Caco-2 (cell line): ENCODE measurements around the gene SIAH2. TPM values are rescaled to one million over a fixed set of nuclear protein-coding genes. Genes with fewer than 3 reads are reported as not detected.
A peak's percentile ranks its signal among the peaks of the same experiment; 100 is the strongest.

Experiments
- BruUV-seq: library from RNA; stranded (reverse); fragments of 400-500 nt; replicated peaks from 2 replicates; lab custom pipeline; 2021; lab: Mats Ljungman, UMichigan
- CTCF ChIA-PET: fragments of 300-600 bp; sonication (Branson Sonifier 250); formaldehyde crosslinking; loops from one replicate; lab custom pipeline; 2022; ENCODE audit warnings: antibody characterized with exemption; lab: Charles Lee
- POLR2A ChIA-PET: fragments of 300-600 bp; sonication (Branson Sonifier 250); formaldehyde crosslinking; loops from one replicate; lab custom pipeline; 2022; ENCODE audit warnings: antibody characterized with exemption; lab: Charles Lee
- DNase-seq, 2 experiments: peaks; one replicate each; pipeline versions ENCODE4 v3.0.0 to v3.0.0-alpha.2; 2020 to 2022
- H3K27me3 ChIP-seq: replicated peaks from 2 replicates; pipeline ENCODE4 v1.6.0; 2011; ENCODE audit warnings: low read length; ENCODE audit not compliant: control insufficient read depth, insufficient read depth
- H3K36me3 ChIP-seq: 2 replicates; pipeline ENCODE4 v1.5.1; 2011; ENCODE audit warnings: low read length; ENCODE audit not compliant: control insufficient read depth, insufficient read depth
- H3K4me1 ChIP-seq: fragments of 250-450 bp; sonication (Bioruptor Pico); 2 replicates; pipeline ENCODE4 v1.5.1; 2020; ENCODE audit warnings: mild to moderate bottlenecking
- H3K4me3 ChIP-seq: 2 replicates; pipeline ENCODE4 v1.5.1; 2011; ENCODE audit warnings: low read depth, mild to moderate bottlenecking, control low read depth, low read length
- H3K9me3 ChIP-seq: fragments of 250-450 bp; sonication (Bioruptor Pico); 2 replicates; pipeline ENCODE4 v1.5.1; 2020; ENCODE audit warnings: mild to moderate bottlenecking, moderate library complexity
- H3K27ac Mint-ChIP-seq: one replicate; pipeline ENCODE4 v1.8.0; 2022; ENCODE audit warnings: mixed read lengths; ENCODE audit not compliant: unreplicated experiment
- H3K27me3 Mint-ChIP-seq: one replicate; pipeline ENCODE4 v1.8.0; 2022; ENCODE audit warnings: mixed read lengths; ENCODE audit not compliant: insufficient read depth, unreplicated experiment
- H3K36me3 Mint-ChIP-seq: one replicate; pipeline ENCODE4 v1.8.0; 2022; ENCODE audit warnings: mild to moderate bottlenecking, mixed read lengths; ENCODE audit not compliant: insufficient read depth, unreplicated experiment
- H3K4me1 Mint-ChIP-seq: one replicate; pipeline ENCODE4 v1.8.0; 2022; ENCODE audit warnings: low read depth, mixed read lengths; ENCODE audit not compliant: unreplicated experiment
- H3K4me3 Mint-ChIP-seq: one replicate; pipeline ENCODE4 v1.8.0; 2022; ENCODE audit warnings: mild to moderate bottlenecking, moderate library complexity, mixed read lengths; ENCODE audit not compliant: unreplicated experiment
- H3K9me3 Mint-ChIP-seq: one replicate; pipeline ENCODE4 v1.8.0; 2022; ENCODE audit warnings: mixed read lengths; ENCODE audit not compliant: unreplicated experiment
- CTCF ChIP-seq, 2 experiments: fragments of 200-600 bp in 1 of 2; IDR thresholded peaks; 1 replicate in 1 of 2; 2 replicates in 1 of 2; pipeline versions ENCODE4 v1.5.1 to v1.8.0; 2011 to 2022; ENCODE audit warnings: antibody characterized with exemption in 1 of 2, control low read depth in 1 of 2, inconsistent platforms in 1 of 2, low read depth in 1 of 2, low read length in 1 of 2, mild to moderate bottlenecking in 1 of 2, moderate library complexity in 1 of 2; ENCODE audit not compliant: insufficient read depth in 1 of 2, severe bottlenecking in 1 of 2, unreplicated experiment in 1 of 2
- intact Hi-C: fragments of 100-400 bp; cut with micrococcal nuclease; formaldehyde crosslinking; loops from one replicate; pipeline ENCODE4 v1.10.0; 2022; ENCODE audit not compliant: unreplicated experiment
- total RNA-seq: library from RNA; stranded (reverse); gene quantifications from 2 replicates; pipeline ENCODE4 v1.2.3, GENCODE V29; 2022

Gene SIAH2
- total RNA-seq, 1 experiment from 2014 or later = 25.6 TPM

DNA sequence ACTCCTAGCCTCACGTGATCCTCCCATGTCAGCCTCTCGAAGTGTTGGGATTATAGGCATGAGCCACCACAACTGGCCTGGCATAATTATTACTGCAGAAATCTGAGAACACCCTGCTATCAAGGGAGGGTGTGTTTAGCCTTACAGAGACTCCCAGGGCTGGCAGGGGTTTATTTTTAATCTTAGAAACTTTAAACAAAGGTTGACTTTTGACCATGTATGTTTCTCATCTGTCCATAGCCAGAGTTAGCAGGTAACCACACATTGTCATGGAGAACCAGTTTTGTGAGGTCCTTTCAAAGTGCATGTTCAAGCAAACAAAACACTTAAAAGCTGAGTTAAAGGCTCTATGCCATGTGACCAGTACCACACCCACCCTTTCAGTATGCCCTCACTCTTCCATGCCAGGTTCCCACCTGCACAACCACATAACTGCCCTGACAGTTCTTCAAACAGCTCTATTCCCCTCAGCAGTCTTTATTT, 11.1 kb downstream of the SIAH2 start:
- no peak for TF ChIP-seq CTCF (IDR thresholded peaks at IDR 0.05; ENCODE audit: insufficient read depth in 1 of 2, low read depth in 1 of 2, low read length in 1 of 2, severe bottlenecking in 1 of 2, unreplicated experiment in 1 of 2)
- intact Hi-C loops = loop anchor here (1.0 kb wide), 1 partner anchor 9 kb away; no protein-coding TSS in a partner anchor
- ChIA-PET POLR2A (interaction anchor here (1.5 kb wide), 1 partner anchor 11 kb away, joined by 4 read pairs; the partner anchor contains the start of gene SIAH2), CTCF (no interaction called here)
- Mint-ChIP-seq H3K9me3 (no peaks in the 10 kb centered on the region), H3K36me3 (peaks cover 30% of the 10 kb centered on the region), H3K27me3 (no peaks in the 10 kb centered on the region), H3K4me3 (no peak overlapping the region), H3K27ac (no peak overlapping the region), H3K4me1 (peaks cover 10% of the 10 kb centered on the region)
- peak in 1 of 2 experiments; percentile 44 for DNase-seq
- no TSS peak for BruUV-seq
- H3K36me3 ChIP-seq = no peaks in the 10 kb centered on the region
- no peaks in the 10 kb centered on the region for H3K9me3 ChIP-seq
- H3K27me3 ChIP-seq = no peaks in the 10 kb centered on the region
- no peak overlapping the region for H3K4me3 ChIP-seq
- peaks cover 17% of the 10 kb centered on the region for H3K4me1 ChIP-seq

GRCh38 chr3:150749255-150749654, 13.7 kb downstream of the SIAH2 start:
- ChIA-PET POLR2A (no interaction called here), CTCF (interaction anchor here (0.9 kb wide), 1 partner anchor 14 kb away, joined by 3 read pairs; no protein-coding TSS in a partner anchor)

GRCh38 chr3:150748684-150749047, 14.3 kb downstream of the SIAH2 start:
- ChIA-PET CTCF (interaction anchor here (1.0 kb wide), 1 partner anchor 31 kb away, joined by 3 read pairs; no protein-coding TSS in a partner anchor), POLR2A (no interaction called here)
- H3K4me3 ChIP-seq = no peak overlapping the region
- no peaks in the 10 kb centered on the region for H3K9me3 Mint-ChIP-seq
- peaks cover 21% of the 10 kb centered on the region for H3K36me3 Mint-ChIP-seq
- H3K4me3 Mint-ChIP-seq = no peak overlapping the region
- H3K4me1 Mint-ChIP-seq = no peaks in the 10 kb centered on the region
- H3K4me1 ChIP-seq = peaks cover 16% of the 10 kb centered on the region
- H3K27ac Mint-ChIP-seq = no peak overlapping the region
- H3K9me3 ChIP-seq = no peaks in the 10 kb centered on the region
- no peaks in the 10 kb centered on the region for H3K27me3 ChIP-seq
- DNase-seq = no peak
- H3K36me3 ChIP-seq = no peaks in the 10 kb centered on the region
- BruUV-seq = no TSS peak
- H3K27me3 Mint-ChIP-seq = no peaks in the 10 kb centered on the region
- TF ChIP-seq CTCF (IDR thresholded peaks at IDR 0.05; ENCODE audit: insufficient read depth in 1 of 2, low read depth in 1 of 2, low read length in 1 of 2, severe bottlenecking in 1 of 2, unreplicated experiment in 1 of 2) = no peak
- intact Hi-C loops = no loop called here

More at GRCh38 chr3:150749255-150749654, 13.7 kb downstream of the SIAH2 start:
- BruUV-seq = no TSS peak
- H3K4me3 Mint-ChIP-seq = no peak overlapping the region
- intact Hi-C loops = no loop called here
- no peak overlapping the region for H3K4me3 ChIP-seq
- peaks cover 27% of the 10 kb centered on the region for H3K36me3 Mint-ChIP-seq
- no peaks in the 10 kb centered on the region for H3K9me3 ChIP-seq
- DNase-seq = no peak
- no peaks in the 10 kb centered on the region for H3K36me3 ChIP-seq
- H3K27me3 ChIP-seq = no peaks in the 10 kb centered on the region
- TF ChIP-seq CTCF (IDR thresholded peaks at IDR 0.05; ENCODE audit: insufficient read depth in 1 of 2, low read depth in 1 of 2, low read length in 1 of 2, severe bottlenecking in 1 of 2, unreplicated experiment in 1 of 2) = no peak
- H3K4me1 Mint-ChIP-seq = peaks cover 5% of the 10 kb centered on the region
- no peaks in the 10 kb centered on the region for H3K9me3 Mint-ChIP-seq
- no peaks in the 10 kb centered on the region for H3K27me3 Mint-ChIP-seq
- no peak overlapping the region for H3K27ac Mint-ChIP-seq
- peaks cover 16% of the 10 kb centered on the region for H3K4me1 ChIP-seq
